K562 (cell line): ENCODE data around the gene PDHX. TPM values are rescaled to one million over a fixed set of nuclear protein-coding genes. Genes with fewer than 3 reads are reported as not detected.

Experiments
- ATF1 ChIP-seq, 2 experiments: fragments of 450-650 bp in 1 of 2; IDR thresholded peaks; 2 replicates each; pipeline ENCODE4 v1.6.1; 2016; ENCODE audit warnings: missing compliant biosample characterization in 1 of 2, missing genetic modification characterization in 1 of 2
- BRD9 ChIP-seq: fragments of 450-650 bp; IDR thresholded peaks from 2 replicates; pipeline ENCODE4 v1.6.1; 2018; ENCODE audit warnings: low read depth; ENCODE audit not compliant: partially characterized antibody
- ESRRA ChIP-seq: fragments of 450-650 bp; IDR thresholded peaks from 2 replicates; pipeline ENCODE4 v1.6.1; 2014; ENCODE audit warnings: low read depth, mild to moderate bottlenecking, moderate library complexity, borderline replicate concordance
- HDAC8 ChIP-seq: fragments of 450-650 bp; IDR thresholded peaks from 2 replicates; pipeline ENCODE4 v1.6.1; 2016; ENCODE audit warnings: mild to moderate bottlenecking, missing genetic modification characterization, moderate library complexity, missing compliant biosample characterization
- MTA1 ChIP-seq: fragments of 450-650 bp; IDR thresholded peaks from 2 replicates; pipeline ENCODE4 v1.6.1; 2017; ENCODE audit warnings: borderline replicate concordance
- NR2F6 ChIP-seq: fragments of 450-650 bp; formaldehyde crosslinking; IDR thresholded peaks from 2 replicates; pipeline ENCODE4 v1.4.0; 2020; ENCODE audit warnings: mild to moderate bottlenecking
- RERE ChIP-seq: sonication (generic); formaldehyde crosslinking; IDR thresholded peaks from 2 replicates; pipeline ENCODE4 v1.8.0; 2023; ENCODE audit warnings: missing genetic modification reagents, mild to moderate bottlenecking, borderline replicate concordance
- SNAPC5 ChIP-seq: fragments of 250-450 bp; sonication (Bioruptor Pico); IDR thresholded peaks from 2 replicates; pipeline ENCODE4 v1.8.0; 2021; ENCODE audit warnings: moderate library complexity, mild to moderate bottlenecking, inconsistent platforms
- TSC22D4 ChIP-seq: fragments of 450-650 bp; IDR thresholded peaks from 2 replicates; pipeline ENCODE4 v1.6.1; 2016; ENCODE audit warnings: missing genetic modification characterization, missing biosample characterization, control low read depth
- ZNF133 ChIP-seq: fragments of 250-450 bp; sonication (Bioruptor Pico); IDR thresholded peaks from 2 replicates; pipeline ENCODE4 v1.4.0; 2020; ENCODE audit warnings: mild to moderate bottlenecking
- ZNF57 ChIP-seq: fragments of 450-650 bp; formaldehyde crosslinking; IDR thresholded peaks from 2 replicates; pipeline ENCODE4 v1.4.0; 2020; ENCODE audit warnings: mild to moderate bottlenecking, moderate library complexity
- polyA plus RNA-seq, 8 experiments: library from polyadenylated mRNA; depleted of rRNA in 4 of 8; stranded (reverse) in 5 of 8; unstranded in 3 of 8; fragments of >200 nt; fragmentation: Nextera tagmentation in 2 of 8; fragmentation: Illumina TruSeq in 1 of 8; extraction: Ambion mirVana in 2 of 8; extraction: Trizol in 1 of 8; gene quantifications; 2 replicates each; pipeline versions ENCODE4 v1.2.1 to v1.2.3, GENCODE V29; 2011 to 2014; ENCODE audit warnings: inconsistent platforms in 1 of 8, missing spikeins in 1 of 8
- total RNA-seq, 7 experiments: library from RNA; depleted of rRNA in 6 of 7; stranded (reverse); fragments of >200 nt in 6 of 7; fragmentation: Illumina TruSeq in 2 of 7; extraction: Trizol in 2 of 7; gene quantifications; 2 replicates each; pipeline versions ENCODE4 v1.2.1 to v1.2.3, GENCODE V29; 2011 to 2021; ENCODE audit warnings: low replicate concordance in 1 of 7
- TF ChIP-seq, protein P1 (sequence below): fragments of 150-350 bp; conservative IDR thresholded peaks from 2 replicates; pipeline ENCODE4 v1.6.1; 2014; ENCODE audit warnings: low read length
- TF ChIP-seq, protein P2 (sequence below): fragments of 150-350 bp; IDR thresholded peaks from 2 replicates; pipeline ENCODE4 v1.6.1; 2014; ENCODE audit warnings: low read depth, mild to moderate bottlenecking, low read length, borderline replicate concordance

Gene PDHX
- total and polyA plus RNA-seq, 9 of the 15 experiments (the other 6 are each of a cell fraction or from before 2014, with no cell fraction given), result 20.8 to 43.5 (median 31.2) TPM

DNA sequence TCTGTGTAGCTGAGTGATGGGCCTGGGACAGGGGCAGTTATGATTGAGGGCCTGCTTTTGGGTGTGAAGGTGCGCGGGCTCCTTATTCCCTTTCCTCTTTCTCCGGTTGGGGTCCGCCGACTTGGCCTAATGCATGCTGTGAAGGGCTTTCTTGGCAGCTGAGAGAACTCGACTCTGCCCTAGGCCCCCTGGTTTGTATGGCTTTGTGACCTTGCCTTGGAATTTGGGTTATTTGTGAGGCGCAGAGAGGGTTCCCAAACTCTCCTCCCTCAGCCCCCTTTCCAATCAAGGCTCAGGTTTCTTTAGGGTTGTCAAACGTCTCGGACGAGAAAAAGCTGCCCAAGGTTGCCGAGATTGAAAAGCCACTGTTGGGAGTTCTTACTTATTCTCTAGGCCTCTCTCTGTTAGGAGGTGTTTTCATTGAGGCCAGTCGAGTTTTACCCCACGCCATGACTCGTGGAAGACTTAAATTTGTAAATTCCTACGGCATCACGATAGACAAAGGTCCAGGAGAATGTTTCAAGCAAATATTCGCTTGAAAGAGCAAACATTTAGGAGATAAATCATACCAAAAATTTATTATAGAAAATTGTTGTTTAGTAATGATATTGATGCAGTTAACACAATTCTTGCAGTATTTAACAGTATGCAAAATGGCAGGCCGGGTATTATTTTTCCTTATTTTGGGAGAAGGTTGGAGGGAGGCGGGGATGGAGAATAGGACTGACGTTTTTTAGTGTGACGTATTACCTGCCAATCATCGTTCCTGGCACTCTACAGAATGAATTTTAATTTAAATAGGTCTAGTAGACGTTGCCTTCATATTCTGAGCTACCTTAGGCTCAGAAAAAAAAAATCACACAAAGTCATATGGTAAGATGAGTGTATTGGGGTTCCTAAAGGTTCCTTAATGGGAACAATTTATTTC lies 689 bp downstream of the PDHX start (continued):
- no peak for TF ChIP-seq RERE (CRISPR knock-in tag)
- TF ChIP-seq BRD9, result no peak
- no peak for TF ChIP-seq ATF1 (CRISPR knock-in tag; IDR thresholded peaks at IDR 0.05)
- TF ChIP-seq ATF1 (tag; IDR thresholded peaks at IDR 0.05), result peak; percentile 67
- TF ChIP-seq TSC22D4 (tag), result no peak
- TF ChIP-seq, protein P1, sequence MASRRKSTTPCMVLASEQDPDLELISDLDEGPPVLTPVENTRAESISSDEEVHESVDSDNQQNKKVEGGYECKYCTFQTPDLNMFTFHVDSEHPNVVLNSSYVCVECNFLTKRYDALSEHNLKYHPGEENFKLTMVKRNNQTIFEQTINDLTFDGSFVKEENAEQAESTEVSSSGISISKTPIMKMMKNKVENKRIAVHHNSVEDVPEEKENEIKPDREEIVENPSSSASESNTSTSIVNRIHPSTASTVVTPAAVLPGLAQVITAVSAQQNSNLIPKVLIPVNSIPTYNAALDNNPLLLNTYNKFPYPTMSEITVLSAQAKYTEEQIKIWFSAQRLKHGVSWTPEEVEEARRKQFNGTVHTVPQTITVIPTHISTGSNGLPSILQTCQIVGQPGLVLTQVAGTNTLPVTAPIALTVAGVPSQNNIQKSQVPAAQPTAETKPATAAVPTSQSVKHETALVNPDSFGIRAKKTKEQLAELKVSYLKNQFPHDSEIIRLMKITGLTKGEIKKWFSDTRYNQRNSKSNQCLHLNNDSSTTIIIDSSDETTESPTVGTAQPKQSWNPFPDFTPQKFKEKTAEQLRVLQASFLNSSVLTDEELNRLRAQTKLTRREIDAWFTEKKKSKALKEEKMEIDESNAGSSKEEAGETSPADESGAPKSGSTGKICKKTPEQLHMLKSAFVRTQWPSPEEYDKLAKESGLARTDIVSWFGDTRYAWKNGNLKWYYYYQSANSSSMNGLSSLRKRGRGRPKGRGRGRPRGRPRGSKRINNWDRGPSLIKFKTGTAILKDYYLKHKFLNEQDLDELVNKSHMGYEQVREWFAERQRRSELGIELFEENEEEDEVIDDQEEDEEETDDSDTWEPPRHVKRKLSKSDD, result no peak
- TF ChIP-seq ZNF57 (CRISPR knock-in tag), result no peak
- 0 out of 2 replicates have a peak, but pooled peaks have one; percentile 8 for TF ChIP-seq ESRRA
- TF ChIP-seq, protein P2, sequence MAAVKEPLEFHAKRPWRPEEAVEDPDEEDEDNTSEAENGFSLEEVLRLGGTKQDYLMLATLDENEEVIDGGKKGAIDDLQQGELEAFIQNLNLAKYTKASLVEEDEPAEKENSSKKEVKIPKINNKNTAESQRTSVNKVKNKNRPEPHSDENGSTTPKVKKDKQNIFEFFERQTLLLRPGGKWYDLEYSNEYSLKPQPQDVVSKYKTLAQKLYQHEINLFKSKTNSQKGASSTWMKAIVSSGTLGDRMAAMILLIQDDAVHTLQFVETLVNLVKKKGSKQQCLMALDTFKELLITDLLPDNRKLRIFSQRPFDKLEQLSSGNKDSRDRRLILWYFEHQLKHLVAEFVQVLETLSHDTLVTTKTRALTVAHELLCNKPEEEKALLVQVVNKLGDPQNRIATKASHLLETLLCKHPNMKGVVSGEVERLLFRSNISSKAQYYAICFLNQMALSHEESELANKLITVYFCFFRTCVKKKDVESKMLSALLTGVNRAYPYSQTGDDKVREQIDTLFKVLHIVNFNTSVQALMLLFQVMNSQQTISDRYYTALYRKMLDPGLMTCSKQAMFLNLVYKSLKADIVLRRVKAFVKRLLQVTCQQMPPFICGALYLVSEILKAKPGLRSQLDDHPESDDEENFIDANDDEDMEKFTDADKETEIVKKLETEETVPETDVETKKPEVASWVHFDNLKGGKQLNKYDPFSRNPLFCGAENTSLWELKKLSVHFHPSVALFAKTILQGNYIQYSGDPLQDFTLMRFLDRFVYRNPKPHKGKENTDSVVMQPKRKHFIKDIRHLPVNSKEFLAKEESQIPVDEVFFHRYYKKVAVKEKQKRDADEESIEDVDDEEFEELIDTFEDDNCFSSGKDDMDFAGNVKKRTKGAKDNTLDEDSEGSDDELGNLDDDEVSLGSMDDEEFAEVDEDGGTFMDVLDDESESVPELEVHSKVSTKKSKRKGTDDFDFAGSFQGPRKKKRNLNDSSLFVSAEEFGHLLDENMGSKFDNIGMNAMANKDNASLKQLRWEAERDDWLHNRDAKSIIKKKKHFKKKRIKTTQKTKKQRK, result no peak
- 0 out of 2 replicates have a peak, but pooled peaks have one; percentile 1 for TF ChIP-seq MTA1
- no peak for TF ChIP-seq NR2F6
- 0 out of 2 replicates have a peak, but pooled peaks have one; percentile 7 for TF ChIP-seq HDAC8 (tag)
- no peak for TF ChIP-seq ZNF133
- no peak for TF ChIP-seq SNAPC5 (CRISPR knock-in tag)
